Mesenchymal stem cell (in vitro differentiated cells and primary cell): ENCODE data around the gene ZNF521.
A peak's percentile ranks its signal among the peaks of the same experiment; 100 is the strongest.

Source experiments
- DNase-seq: peaks from one replicate; pipeline ENCODE4 v3.0.0-alpha.2; 2013
- H2AFZ ChIP-seq: one replicate; pipeline ENCODE4 v1.6.1; 2013; ENCODE audit warnings: low read depth, mild to moderate bottlenecking, control low read depth, inconsistent platforms, low read length, moderate library complexity
- H2AK5ac ChIP-seq: 2 replicates; pipeline ENCODE4 v1.6.1; 2013; ENCODE audit warnings: low read length, moderate library complexity, mild to moderate bottlenecking, inconsistent platforms; ENCODE audit not compliant: severe bottlenecking
- H2BK120ac ChIP-seq: one replicate; pipeline ENCODE4 v1.6.1; 2013; ENCODE audit warnings: low read depth, mild to moderate bottlenecking, inconsistent platforms, low read length, moderate library complexity
- H2BK12ac ChIP-seq, 2 experiments: one replicate each; pipeline ENCODE4 v1.6.1; 2013; ENCODE audit warnings: inconsistent platforms in 2 of 2, low read length in 2 of 2, mild to moderate bottlenecking in 2 of 2, moderate library complexity in 2 of 2, control low read depth in 1 of 2
- H2BK15ac ChIP-seq: one replicate; pipeline ENCODE4 v1.6.1; 2013; ENCODE audit warnings: mild to moderate bottlenecking, low read depth, inconsistent platforms; ENCODE audit not compliant: poor library complexity, severe bottlenecking
- H2BK5ac ChIP-seq: 2 replicates; pipeline ENCODE4 v1.6.1; 2013; ENCODE audit warnings: low read depth, mild to moderate bottlenecking, low read length, control low read depth, inconsistent platforms; ENCODE audit not compliant: poor library complexity, severe bottlenecking
- H3K14ac ChIP-seq, 2 experiments: one replicate each; pipeline ENCODE4 v1.6.1; 2013; ENCODE audit warnings: inconsistent platforms in 2 of 2, low read length in 2 of 2, control low read depth in 1 of 2, mild to moderate bottlenecking in 1 of 2, moderate library complexity in 1 of 2
- H3K18ac ChIP-seq, 2 experiments: one replicate each; pipeline ENCODE4 v1.6.1; 2013; ENCODE audit warnings: inconsistent platforms in 2 of 2, low read length in 2 of 2, control low read depth in 1 of 2, low read depth in 1 of 2, mild to moderate bottlenecking in 1 of 2
- H3K23ac ChIP-seq, 2 experiments: one replicate each; pipeline ENCODE4 v1.6.1; 2013; ENCODE audit warnings: inconsistent platforms in 2 of 2, low read length in 2 of 2, mild to moderate bottlenecking in 2 of 2, moderate library complexity in 2 of 2, control low read depth in 1 of 2
- H3K27ac ChIP-seq: 2 replicates; pipeline ENCODE4 v1.5.1; 2013; ENCODE audit warnings: mild to moderate bottlenecking, moderate library complexity, low read length, control low read depth, inconsistent platforms; ENCODE audit not compliant: poor library complexity, severe bottlenecking
- H3K27me3 ChIP-seq, 2 experiments: 2 replicates each; pipeline versions ENCODE4 v1.6.1 to v1.7.0; 2013; ENCODE audit warnings: low read length in 2 of 2, mild to moderate bottlenecking in 2 of 2, moderate library complexity in 2 of 2, control low read depth in 1 of 2, inconsistent platforms in 1 of 2; ENCODE audit not compliant: control insufficient read depth in 1 of 2, insufficient read depth in 1 of 2
- H3K36me3 ChIP-seq, 2 experiments: 2 replicates each; pipeline versions ENCODE4 v1.6.1 to v1.7.0; 2013; ENCODE audit warnings: low read length in 2 of 2, control low read depth in 1 of 2, inconsistent platforms in 1 of 2, low read depth in 1 of 2, mild to moderate bottlenecking in 1 of 2; ENCODE audit not compliant: insufficient read depth in 2 of 2, control insufficient read depth in 1 of 2
- H3K4ac ChIP-seq, 2 experiments: one replicate each; pipeline ENCODE4 v1.6.1; 2013; ENCODE audit warnings: inconsistent platforms in 2 of 2, low read length in 2 of 2, mild to moderate bottlenecking in 2 of 2, moderate library complexity in 2 of 2, control low read depth in 1 of 2, low read depth in 1 of 2
- H3K4me1 ChIP-seq: 2 replicates; pipeline ENCODE4 v1.6.1; 2013; ENCODE audit warnings: low read depth, low read length, control low read depth; ENCODE audit not compliant: control insufficient read depth, insufficient read depth
- H3K4me2 ChIP-seq: 2 replicates; pipeline ENCODE4 v1.6.1; 2013; ENCODE audit warnings: low read length, mild to moderate bottlenecking, inconsistent platforms; ENCODE audit not compliant: poor library complexity, severe bottlenecking
- H3K4me3 ChIP-seq, 2 experiments: 2 replicates each; pipeline versions ENCODE4 v1.5.1 to v1.7.0; 2013; ENCODE audit warnings: low read length in 2 of 2, mild to moderate bottlenecking in 2 of 2, control low read depth in 1 of 2, low read depth in 1 of 2; ENCODE audit not compliant: insufficient read depth in 1 of 2
- H3K79me1 ChIP-seq: replicated peaks from 2 replicates; pipeline ENCODE4 v1.6.1; 2013; ENCODE audit warnings: mild to moderate bottlenecking, control low read depth, low read length, inconsistent platforms; ENCODE audit not compliant: poor library complexity, severe bottlenecking
- H3K9ac ChIP-seq: 2 replicates; pipeline ENCODE4 v1.7.0; 2013; ENCODE audit warnings: mild to moderate bottlenecking, low read length, moderate library complexity
- H3K9me3 ChIP-seq: 2 replicates; pipeline ENCODE4 v1.7.0; 2013; ENCODE audit warnings: mild to moderate bottlenecking, low read length; ENCODE audit not compliant: control insufficient read depth
- H4K8ac ChIP-seq: one replicate; pipeline ENCODE4 v1.6.1; 2013; ENCODE audit warnings: inconsistent platforms, mild to moderate bottlenecking, low read length, moderate library complexity
- H4K91ac ChIP-seq: one replicate; pipeline ENCODE4 v1.6.1; 2013; ENCODE audit warnings: mild to moderate bottlenecking, low read length, inconsistent platforms
- WGBS: methylation state at CpG from one replicate; pipeline ENCODE4 v1.1.7; 2013; ENCODE audit warnings: mixed read lengths; 5-methylcytosine and 5-hydroxymethylcytosine counted together

The ZNF521 gene

DNA sequence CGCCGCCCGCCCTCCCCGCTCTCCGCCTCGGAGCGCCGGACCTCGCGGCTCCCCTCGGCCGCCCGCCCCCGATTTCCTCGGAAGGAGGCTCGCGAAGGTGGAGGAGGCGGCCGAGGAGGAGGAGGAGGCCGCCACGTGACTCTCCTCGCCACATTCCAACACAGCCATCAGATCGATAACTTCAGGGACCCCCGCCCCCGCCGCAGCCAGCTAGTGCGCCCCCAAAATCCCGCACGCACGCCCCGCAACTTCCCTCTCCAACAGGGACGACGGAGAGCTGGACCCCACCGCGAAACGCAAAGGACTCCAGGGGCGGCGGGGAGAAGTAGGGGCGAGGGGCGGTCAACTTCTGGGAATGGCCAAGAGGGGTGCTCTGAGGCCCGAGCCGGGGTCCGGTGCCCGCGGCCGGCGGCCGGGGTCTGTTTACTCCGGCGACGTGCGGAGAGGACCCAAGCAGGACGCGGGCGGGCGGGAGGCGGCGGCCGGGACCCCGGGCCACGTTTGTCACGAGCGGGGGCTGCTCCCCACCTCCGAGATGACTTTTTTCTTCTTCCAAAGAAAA lies 2.0 kb downstream of the ZNF521 start:
- Histone ChIP-seq H2AFZ (no peak overlapping the region), H3K27me3 (no peaks in the 10 kb centered on the region), H3K4ac (peak overlapping the region; percentile 81 to 99), H2BK12ac (peak overlapping the region in 1 of 2 experiments; percentile 42), H2BK5ac (peak overlapping the region; percentile 90), H3K14ac (peak overlapping the region; percentile 57 to 97), H3K79me1 (peaks cover 2% of the 10 kb centered on the region), H3K27ac (peak overlapping the region; percentile 99), H3K9me3 (no peaks in the 10 kb centered on the region), H4K91ac (peak overlapping the region; percentile 95), H3K18ac (peak overlapping the region; percentile 71 to 93), H3K4me2 (peak overlapping the region; percentile 78), H3K4me3 (peak overlapping the region; percentile 93 to 94), H3K23ac (peak overlapping the region in 1 of 2 experiments; percentile 96), H2BK120ac (peak overlapping the region; percentile 97), H2BK15ac (peak overlapping the region; percentile 98), H2AK5ac (no peak overlapping the region), H3K4me1 (peaks cover 1% of the 10 kb centered on the region), H4K8ac (peak overlapping the region; percentile 82), H3K9ac (peak overlapping the region; percentile 99), H3K36me3 (no peaks in the 10 kb centered on the region)
- peak; percentile 32 for DNase-seq
- WGBS: under 1% methylated on average over 40 of the region's 64 CpGs

DNA sequence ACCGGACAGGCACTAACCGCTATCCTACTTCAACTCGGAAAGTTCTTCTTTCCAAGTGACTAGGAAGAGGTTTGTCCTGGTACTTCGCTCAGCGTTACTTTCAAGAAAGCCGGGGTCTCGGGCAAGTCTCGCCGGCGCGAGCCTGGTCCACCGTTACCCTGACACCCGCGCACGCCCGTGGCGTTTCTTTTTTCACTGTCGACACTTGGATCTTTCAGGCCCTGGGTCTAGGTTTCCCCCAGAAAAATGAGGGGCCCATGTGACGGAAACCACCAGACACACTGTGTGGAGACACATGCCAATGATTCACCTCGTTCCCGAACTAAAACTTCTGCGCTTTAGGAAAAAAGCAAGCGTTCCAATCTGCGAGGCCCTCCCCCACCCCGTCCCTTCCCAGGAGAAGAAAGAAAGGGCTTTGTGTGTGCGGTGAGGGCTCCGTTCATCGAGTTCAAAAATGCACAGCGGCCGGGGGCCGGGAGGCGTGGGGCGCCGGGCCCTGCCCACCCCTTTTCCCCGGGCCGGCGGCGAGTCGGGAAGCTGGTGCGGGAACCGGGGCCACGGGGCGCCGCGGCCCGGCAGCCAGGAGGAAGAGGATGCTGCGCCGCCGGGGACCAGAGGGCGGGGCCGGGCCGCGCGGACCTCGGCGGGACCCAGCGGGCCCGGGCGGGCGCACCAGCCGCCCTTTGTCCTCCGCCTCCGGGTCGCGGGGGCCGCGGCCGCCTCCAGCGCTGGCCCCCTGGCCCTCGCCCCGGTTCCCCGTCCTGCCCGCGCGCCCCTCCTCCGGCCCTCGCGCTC lies 2.6 kb downstream of the ZNF521 start:
- Histone ChIP-seq H2AFZ (peak overlapping the region; percentile 51), H2BK5ac (peak overlapping the region; percentile 90), H4K8ac (peak overlapping the region; percentile 82), H3K18ac (peak overlapping the region; percentile 89 to 93), H3K36me3 (no peaks in the 10 kb centered on the region), H2BK120ac (peak overlapping the region; percentile 97), H3K79me1 (peaks cover 2% of the 10 kb centered on the region), H3K4me3 (peak overlapping the region; percentile 93 to 94), H2AK5ac (no peak overlapping the region), H3K14ac (peak overlapping the region; percentile 76 to 91), H4K91ac (peak overlapping the region; percentile 95), H3K4me1 (peaks cover 1% of the 10 kb centered on the region), H3K23ac (peak overlapping the region in 1 of 2 experiments; percentile 90), H3K27ac (peak overlapping the region; percentile 85), H3K4me2 (peak overlapping the region; percentile 78), H3K27me3 (no peaks in the 10 kb centered on the region), H2BK15ac (peak overlapping the region; percentile 98), H3K9ac (peak overlapping the region; percentile 99), H2BK12ac (no peak overlapping the region), H3K9me3 (no peaks in the 10 kb centered on the region), H3K4ac (peak overlapping the region; percentile 81 to 99)
- peak; percentile 78 for DNase-seq
- under 1% methylated on average over 30 of the region's 78 CpGs for WGBS

DNA sequence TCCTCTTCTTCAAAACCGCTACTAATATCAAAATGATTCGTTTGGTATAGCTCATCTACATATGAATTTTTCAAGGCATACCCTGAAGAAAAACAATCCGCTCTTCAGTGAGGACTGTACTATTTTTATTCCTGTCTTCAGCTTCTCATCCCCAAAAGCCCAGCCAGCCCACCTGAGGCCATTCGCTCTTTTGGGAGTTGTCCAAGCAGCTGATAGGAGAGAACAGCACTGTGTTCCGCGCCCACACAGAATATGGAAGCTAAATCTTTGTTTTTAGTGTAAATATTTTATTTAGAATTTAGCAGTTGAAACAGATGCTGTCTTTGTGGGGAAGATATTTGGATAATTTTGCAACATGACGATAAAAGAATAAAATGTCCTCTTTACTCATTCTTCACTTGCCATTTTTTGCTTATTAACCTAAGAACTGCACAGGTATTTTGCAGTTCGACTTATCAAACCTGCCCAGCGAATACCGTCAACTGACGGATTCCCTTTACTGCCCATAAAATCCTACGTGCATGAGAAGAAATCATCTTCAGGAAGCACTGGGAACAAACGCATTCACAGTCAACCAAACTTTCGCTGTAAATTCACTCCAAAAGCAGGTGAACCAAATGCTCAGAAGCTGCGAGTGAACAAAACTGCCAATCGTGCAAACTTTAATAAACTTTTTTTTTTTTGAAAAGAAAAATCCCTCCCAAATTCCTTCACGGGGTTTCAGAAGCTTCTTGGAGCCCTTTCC lies 3.4 kb downstream of the ZNF521 start:
- Histone ChIP-seq H2BK12ac (peak overlapping the region in 1 of 2 experiments; percentile 52), H3K4ac (no peak overlapping the region), H4K91ac (no peak overlapping the region), H3K27me3 (no peaks in the 10 kb centered on the region), H3K23ac (no peak overlapping the region), H2BK5ac (no peak overlapping the region), H4K8ac (no peak overlapping the region), H3K4me2 (peak overlapping the region; percentile 78), H3K79me1 (peaks cover 4% of the 10 kb centered on the region), H3K36me3 (no peaks in the 10 kb centered on the region), H3K4me1 (peaks cover 1% of the 10 kb centered on the region), H3K9me3 (no peaks in the 10 kb centered on the region), H2AK5ac (no peak overlapping the region), H3K4me3 (peak overlapping the region in 1 of 2 experiments; percentile 93), H2BK15ac (no peak overlapping the region), H3K27ac (peak overlapping the region; percentile 85), H3K9ac (peak overlapping the region; percentile 99), H2AFZ (no peak overlapping the region), H2BK120ac (no peak overlapping the region), H3K14ac (no peak overlapping the region), H3K18ac (peak overlapping the region; percentile 52 to 89)
- no peak for DNase-seq
- 37% methylated on average over 17 of the region's 17 CpGs for WGBS

DNA sequence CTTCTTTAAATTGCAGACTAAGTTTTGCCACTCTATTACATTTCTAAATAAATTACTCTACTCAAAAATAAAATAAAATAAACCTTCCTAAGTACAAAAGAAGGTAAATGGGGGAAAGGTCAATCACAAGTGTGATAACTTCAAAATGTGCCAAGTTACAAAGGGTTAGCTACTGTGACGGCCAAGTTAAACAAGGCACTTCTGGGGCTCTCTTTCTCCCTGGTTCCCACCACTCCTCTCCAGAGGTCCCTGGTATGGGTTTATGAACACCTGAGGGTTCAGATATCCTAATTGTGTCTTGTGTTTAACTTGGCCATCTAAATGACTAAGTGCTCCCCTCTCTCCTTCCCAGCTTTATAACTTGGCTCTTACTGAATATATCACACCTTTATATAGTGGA lies 5.4 kb downstream of the ZNF521 start:
- Histone ChIP-seq H3K27ac (no peak overlapping the region), H2BK120ac (peak overlapping the region; percentile 0), H2AK5ac (no peak overlapping the region), H4K8ac (no peak overlapping the region), H3K27me3 (no peaks in the 10 kb centered on the region), H2BK12ac (no peak overlapping the region), H3K23ac (no peak overlapping the region), H3K9me3 (no peaks in the 10 kb centered on the region), H3K79me1 (peaks cover 9% of the 10 kb centered on the region), H4K91ac (no peak overlapping the region), H2BK15ac (no peak overlapping the region), H3K18ac (no peak overlapping the region), H3K4me3 (no peak overlapping the region), H3K36me3 (no peaks in the 10 kb centered on the region), H3K14ac (no peak overlapping the region), H3K9ac (no peak overlapping the region), H3K4me2 (no peak overlapping the region), H2AFZ (no peak overlapping the region), H2BK5ac (no peak overlapping the region), H3K4ac (no peak overlapping the region), H3K4me1 (peaks cover 1% of the 10 kb centered on the region)
- 100% methylated on average over 1 of the region's 1 CpG for WGBS
- no peak for DNase-seq
